Hippocampal formation (tissue), 2 donors: ENCODE results near the gene ANKRD26.

Experiments
- DNase-seq, 2 donors: peaks; one replicate each; lab custom pipeline; 2025; lab: John Stamatoyannopoulos, UW

ANKRD26 gene

DNA sequence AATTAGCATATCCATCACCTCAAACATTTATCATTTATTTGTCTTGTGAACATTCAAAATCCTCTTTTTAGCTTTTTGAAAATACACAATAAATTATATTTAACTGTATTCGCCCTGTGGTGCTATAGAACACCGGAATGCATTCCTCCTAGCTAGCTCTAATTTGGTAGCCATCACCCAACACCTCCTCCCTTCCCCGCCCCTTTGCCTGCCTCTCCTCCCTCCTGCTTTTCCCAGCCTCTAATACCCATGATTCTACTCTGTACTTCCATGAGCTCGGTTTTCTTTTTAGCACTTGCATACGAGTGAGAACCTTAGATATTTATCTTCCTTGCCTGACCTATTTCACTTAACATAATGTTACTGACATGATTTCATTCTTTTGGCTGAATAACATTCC is 80.1 kb downstream of the ANKRD26 start:
- DNase-seq = no peak

DNA sequence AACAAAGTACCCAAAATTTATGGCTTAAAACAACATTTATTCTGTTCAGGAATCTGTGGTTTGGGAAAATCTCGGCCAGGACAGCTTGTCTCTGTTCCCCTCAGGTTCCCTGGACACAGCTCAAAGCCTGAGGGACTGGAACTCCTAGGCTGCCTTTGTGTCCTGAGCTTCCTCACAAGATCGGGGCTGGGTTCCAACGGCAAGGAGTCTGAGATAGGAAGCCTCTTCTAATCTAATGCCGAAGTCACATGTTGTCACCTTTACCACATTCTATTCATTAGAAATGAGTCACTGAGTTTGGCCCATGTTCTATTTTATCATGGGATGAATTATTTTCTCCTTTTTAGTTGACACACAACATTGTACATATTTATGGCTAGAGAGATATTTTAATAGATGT is 80.5 kb downstream of the ANKRD26 start:
- no peak for DNase-seq

DNA sequence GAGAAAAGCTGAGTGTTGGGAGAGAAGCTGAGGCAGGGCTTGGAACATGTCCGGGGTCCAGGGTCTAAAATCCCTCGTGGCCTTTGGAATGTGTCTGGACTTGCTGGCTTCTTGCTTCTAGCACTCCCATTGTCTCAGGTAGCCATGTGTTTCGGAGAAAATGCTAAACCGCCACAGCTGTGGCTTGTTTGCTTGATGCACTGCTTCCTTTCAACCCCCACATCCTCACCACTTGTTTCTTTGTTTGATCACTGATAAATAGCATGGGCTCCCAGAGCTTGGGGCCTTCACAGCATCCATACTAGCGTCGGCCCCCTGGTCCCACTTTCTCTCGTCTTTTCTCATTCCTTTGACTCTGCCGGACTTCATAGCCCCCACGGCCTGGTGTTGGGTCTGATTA is 102.7 kb downstream of the ANKRD26 start:
- no peak for DNase-seq

DNA sequence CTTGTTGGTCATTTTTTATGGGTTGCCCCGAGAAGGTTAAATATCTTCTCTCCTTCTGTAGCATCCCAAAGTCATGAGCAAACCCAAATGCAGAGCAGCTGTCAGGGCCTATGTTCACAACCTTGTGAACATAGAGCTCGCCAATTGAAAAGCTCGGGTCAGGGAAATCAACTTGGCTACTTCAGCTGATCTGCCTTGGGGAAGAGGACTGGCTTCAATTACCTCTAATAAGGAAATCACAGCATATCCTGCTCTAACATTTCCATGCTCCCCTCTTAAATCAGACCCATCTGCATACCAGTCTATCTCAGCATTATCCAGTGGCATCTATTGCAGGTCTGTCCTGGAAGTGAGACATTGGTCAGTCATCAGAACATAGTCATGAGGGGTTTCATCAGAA is 105.6 kb downstream of the ANKRD26 start:
- no peak for DNase-seq

DNA sequence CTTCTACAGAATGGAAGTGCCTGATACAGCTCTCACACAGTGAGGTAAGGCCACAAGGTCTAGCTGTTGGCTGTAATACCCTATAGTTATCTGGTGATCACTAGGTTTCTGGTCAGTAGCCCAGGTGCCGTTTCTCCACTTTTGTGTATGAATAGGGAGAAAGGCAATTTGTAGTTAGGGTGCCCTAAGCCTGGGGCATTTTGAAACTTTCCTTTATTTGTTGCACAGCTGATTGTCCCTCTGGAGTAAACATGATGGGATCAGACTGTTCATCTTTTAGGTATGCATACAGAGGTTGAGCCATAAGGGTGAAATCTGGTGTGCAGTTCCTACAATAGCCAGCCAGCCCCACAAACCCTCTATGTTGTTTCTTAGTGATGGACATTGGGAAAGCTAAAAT is 112.4 kb downstream of the ANKRD26 start:
- no peak for DNase-seq

DNA sequence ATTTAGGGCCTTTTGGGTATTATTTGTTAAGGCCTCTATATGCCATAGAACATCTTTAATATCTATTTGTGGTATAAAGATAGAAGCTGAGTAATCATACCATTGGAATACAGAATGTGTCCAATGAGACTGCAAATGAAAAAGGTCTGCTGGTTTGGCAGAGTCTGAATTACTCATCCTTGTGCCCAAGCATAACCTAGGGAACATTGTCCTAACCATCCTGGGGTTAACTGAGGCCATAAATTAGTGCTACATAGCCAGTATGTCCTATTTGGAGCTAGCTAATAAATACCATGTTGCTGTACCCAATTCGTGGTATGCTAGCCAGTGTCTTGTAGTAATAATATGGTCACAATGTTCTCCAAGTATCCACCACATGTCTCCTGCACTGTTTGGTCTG is 117.1 kb downstream of the ANKRD26 start:
- DNase-seq = no peak

DNA sequence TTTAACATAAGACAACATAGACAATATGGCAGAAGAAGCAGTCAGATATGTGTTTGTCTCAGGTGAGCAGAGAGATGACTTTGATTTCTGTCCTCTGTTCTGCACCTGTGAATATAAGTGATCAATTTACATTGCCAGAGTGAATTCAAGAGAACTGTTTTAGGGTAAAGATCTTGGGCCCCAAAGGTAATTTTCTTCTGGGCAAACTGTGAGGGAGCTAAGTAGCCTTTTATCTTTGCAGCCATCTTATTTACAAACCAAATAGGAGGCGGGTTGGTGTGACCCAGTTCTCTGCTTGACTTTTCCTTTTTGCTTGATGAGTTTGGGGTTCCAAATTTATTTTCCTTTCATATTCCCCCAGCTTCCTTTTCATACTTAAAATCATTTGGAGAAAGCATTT is 118.2 kb downstream of the ANKRD26 start:
- DNase-seq = no peak

DNA sequence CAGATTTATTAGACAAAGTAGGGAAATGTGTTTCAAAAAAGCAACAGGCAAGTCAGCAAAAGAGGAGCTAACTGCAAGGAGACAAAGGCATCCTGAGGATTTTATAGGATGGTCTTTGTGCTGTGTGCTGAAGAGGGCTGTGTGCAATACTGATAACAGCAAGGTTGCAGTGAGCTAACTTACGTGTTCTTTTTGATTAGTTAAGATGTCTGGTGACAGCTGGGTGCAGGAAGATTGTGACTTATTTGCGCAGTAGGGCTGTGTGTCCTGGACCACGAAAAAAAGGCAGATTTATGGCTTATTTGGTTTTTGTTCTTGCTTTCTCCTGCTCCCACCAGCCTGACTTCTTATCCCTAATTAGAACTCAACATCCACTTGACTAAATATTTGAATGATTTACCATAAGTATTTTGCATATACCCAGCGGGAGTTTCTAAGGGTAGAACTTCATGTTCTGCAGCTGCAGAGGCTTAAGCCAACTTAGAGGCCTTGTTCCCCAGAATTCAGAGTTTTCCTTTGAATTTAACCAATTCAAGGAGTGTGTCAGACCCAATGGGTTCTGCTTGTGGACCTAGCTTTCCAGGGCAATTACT is 119.0 kb downstream of the ANKRD26 start:
- DNase-seq = no peak

DNA sequence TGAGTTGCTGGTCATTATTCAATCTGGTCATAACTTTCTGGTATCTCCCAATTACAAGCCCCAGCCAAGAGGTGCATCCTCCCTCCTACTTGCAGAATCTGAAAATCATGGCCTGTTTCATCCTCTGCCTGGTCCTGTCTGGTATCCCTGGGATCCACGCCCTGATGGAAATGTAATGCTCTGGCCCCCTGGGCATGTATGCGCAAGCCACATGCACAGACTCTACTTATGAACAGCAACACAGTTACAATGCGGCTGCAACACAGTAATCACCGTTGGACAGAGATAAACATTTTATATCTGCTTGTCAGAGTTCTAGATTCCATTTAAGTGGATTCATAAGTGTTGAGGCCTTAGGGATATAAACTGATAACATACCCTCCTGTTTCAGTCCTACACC is 121.8 kb downstream of the ANKRD26 start:
- DNase-seq = no peak

DNA sequence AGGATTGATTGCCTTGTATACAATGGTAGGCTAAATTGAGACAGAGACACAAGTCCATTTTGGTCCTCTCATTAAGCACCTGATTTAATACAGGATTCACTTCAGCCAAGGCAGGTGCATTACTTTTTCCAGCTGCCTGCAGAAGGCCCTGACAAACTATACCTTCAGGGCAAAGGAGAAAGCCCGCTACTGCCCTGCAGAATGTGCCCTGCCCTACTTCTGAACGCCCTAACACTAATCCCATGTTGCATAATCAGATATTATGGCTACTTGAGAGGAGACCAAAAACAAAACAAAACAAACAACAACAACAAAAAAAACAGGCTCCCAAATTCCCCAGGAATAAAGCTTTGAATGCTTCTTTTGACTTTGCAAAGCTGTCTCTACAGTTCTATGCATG is 122.7 kb downstream of the ANKRD26 start:
- no peak for DNase-seq

DNA sequence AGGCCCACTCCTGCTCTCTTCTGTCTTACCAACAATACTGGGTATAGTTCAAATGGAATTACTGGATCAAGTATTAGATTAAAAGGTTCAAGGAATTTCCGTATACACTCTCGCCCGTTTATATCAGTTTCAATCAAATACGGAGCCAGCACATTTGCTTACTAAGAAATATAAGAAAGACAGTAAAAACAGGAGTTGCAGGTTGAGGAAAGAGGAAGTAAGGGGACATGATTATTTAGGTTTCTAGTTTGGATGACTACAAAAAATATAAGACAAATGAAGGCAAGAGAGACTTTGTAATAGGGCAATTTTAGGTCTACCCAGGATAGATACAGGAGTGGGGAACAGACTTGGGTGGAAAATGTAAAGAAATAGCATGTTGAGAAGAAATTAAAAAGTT is 129.6 kb downstream of the ANKRD26 start:
- DNase-seq = no peak

DNA sequence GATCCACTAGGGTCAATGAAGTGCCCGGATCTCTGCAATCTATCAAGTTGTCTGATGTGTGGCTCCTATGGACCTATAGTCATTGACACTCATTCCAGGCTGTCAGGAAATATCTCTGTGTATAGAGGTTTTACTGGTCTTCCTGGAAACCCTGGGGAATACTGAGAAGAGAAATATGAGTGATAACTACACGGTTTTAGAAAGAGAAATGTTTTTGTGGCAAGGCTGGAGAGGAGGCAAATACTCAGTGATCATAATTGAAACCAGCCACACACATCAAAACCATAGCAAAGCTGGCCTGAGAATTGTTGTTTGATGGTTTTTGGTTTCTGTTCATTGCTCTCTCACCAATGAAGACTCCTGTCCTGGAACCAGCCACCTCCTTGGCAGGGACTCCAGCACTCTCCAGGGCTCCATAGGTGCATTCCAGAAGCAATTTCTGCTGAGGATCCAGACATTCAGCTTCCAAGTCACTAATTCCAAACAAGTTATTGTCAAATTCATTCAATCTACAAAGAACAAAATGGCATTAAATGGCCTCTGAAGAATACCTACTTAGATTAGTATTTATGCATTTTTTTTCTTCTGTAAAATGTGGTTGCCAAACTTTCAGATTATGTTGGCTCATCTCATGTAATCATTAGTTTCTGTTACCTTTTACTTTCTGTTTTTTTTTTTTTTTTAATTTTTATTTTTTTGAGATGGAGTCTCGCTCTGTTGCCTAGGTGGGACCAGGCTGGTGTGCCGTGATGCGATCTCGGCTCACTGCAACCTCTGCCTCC is 131.0 kb downstream of the ANKRD26 start:
- no peak for DNase-seq

DNA sequence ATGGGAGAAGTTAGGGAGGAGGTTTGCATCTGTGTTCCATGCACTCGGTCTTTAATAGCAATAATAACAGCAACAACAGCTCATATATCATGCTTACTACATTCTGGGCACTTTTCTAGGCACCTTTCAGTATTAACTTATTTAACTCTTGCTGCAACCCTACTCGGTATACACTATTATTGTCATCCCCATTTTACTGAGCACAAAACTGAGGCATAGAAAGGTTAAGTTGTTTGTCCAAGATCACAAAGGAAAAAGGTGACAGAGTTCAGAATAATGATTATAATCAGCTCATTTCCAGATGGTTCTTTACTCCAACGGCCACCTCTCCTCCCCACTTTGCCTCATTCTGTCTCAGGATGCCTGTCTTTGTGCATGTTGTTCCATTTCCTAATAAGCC is 137.5 kb downstream of the ANKRD26 start:
- DNase-seq = no peak

DNA sequence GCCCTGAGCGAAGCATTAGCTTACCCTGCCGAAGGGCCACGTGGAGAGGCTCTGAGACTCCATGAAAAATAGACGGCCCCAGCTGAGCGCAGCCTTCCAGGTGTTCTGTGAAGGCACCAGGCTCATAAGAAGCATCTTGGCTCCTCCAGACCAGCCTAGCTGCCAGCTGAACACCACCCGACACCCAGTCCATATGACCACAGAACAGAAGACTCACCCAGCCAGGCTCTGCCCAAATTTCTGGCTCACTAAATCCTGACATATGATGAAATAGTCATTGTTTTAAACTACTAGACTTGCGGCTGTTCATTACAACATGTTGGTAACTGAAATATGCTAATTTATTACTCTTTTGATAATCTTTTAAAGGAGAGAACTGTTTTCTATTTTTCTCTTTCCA is 140.0 kb downstream of the ANKRD26 start:
- no peak for DNase-seq

DNA sequence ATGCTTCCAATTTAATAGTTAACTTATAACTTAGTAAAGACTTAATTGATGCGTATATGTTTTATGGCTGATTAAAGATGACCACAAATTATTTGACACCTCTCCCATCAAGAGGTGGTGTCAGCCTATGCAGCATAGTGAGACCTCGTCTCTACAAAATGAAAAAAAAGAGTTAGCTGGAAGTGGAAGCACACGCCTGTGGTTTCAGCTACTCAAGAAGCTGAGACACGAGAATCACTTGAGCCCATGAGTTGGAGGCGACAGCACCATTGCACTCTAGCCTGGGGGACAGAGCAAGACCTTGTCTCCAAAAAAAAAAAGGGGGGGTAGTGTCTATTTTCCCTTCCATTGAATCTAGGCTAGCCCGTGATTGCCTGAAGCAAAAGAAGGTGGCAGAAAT is 140.5 kb downstream of the ANKRD26 start:
- no peak for DNase-seq
